H1 (cell line): Measurements from ENCODE around the gene TRA2A. TPM values are rescaled to one million over a fixed set of nuclear protein-coding genes. Genes with fewer than 3 reads are reported as not detected.

Experiments
- ZNF274 ChIP-seq: IDR thresholded peaks from 2 replicates; pipeline ENCODE4 v1.7.0; 2012; ENCODE audit warnings: low read length, borderline replicate concordance; ENCODE audit errors: extremely low read depth
- polyA plus RNA-seq, 7 experiments: library from polyadenylated mRNA; depleted of rRNA in 3 of 7; stranded (reverse) in 5 of 7; unstranded in 2 of 7; fragments of >200 nt in 5 of 7; fragments of 200-250 nt in 2 of 7; gene quantifications; 1 replicate in 5 of 7; 2 replicates in 1 of 7; 4 replicates in 1 of 7; pipeline versions ENCODE4 v1.2.1 to v1.2.3, GENCODE V29; 2011 to 2013; ENCODE audit warnings: missing spikeins in 2 of 7, mixed read lengths in 2 of 7
- total RNA-seq: library from RNA; stranded (reverse); fragmentation: NEBNext Ultra II Directional; extraction: Animal tissue kit (Norgen Biotek cat#: 25700); gene quantifications from 2 replicates; pipeline ENCODE4 v1.2.1, GENCODE V29; 2021

TRA2A gene
- total and polyA plus RNA-seq, 2 of the 8 experiments (the other 6 are each of a cell fraction or from before 2014, with no cell fraction given), result 116 to 125 TPM

DNA sequence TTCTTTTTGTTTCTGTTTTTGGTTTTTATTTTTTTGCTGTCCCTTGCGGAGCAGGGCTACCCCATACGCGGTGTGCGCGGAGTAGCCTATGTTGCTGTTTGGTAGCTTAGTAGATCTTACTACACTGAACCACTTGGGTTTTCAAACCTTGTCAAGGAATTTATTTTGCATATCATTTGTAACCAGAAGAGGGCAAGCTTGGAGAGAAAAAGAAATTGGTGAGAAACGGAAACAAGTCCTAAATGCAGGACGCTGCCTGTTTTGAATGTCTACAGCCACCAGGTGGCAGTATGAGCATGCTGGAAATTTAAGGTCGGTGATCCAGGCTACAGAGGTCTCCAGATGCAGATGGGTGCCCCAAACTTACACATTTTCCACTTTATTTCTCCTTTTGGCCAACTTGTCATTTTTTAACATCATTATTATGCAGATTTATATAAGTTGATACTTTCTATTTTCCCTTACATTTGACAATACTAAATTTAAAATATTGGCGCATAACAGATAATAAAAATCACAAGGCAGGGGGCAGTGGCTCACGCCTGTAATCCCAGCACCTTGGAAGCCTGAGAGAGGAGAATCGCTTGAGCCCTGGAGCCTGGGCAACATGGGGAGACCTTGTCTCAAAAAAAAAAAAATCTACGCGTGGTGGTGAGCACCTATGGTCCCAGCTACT, 15.3 kb upstream of the TRA2A start (continued):
- no peak for TF ChIP-seq ZNF274
